Effector memory CD4-positive, alpha-beta T cell (primary cell): ENCODE data around the gene PGLYRP1.

Experiments
- DNase-seq, 3 donors: peaks; one replicate each; pipeline ENCODE4 v3.0.0-alpha.2; 2020
- H3K27ac ChIP-seq: 2 replicates; pipeline ENCODE4 v1.7.0; 2013; ENCODE audit warnings: mild to moderate bottlenecking, low read length, moderate library complexity; ENCODE audit not compliant: insufficient read depth, poor library complexity, severe bottlenecking
- H3K27me3 ChIP-seq: replicated peaks from 2 replicates; pipeline ENCODE4 v1.7.0; 2013; ENCODE audit warnings: mild to moderate bottlenecking, low read length; ENCODE audit not compliant: insufficient read depth, control insufficient read depth, poor library complexity, severe bottlenecking
- H3K36me3 ChIP-seq: 2 replicates; pipeline ENCODE4 v1.7.0; 2013; ENCODE audit warnings: mild to moderate bottlenecking, low read length, moderate library complexity; ENCODE audit not compliant: control insufficient read depth, insufficient read depth
- H3K4me1 ChIP-seq: 2 replicates; pipeline ENCODE4 v1.7.0; 2013; ENCODE audit warnings: low read length, mild to moderate bottlenecking; ENCODE audit not compliant: control insufficient read depth, insufficient read depth, poor library complexity, severe bottlenecking
- H3K4me3 ChIP-seq: 2 replicates; pipeline ENCODE4 v1.7.0; 2013; ENCODE audit warnings: low read length, low read depth, mild to moderate bottlenecking; ENCODE audit not compliant: insufficient read depth, poor library complexity, severe bottlenecking
- H3K9me3 ChIP-seq: 2 replicates; pipeline ENCODE4 v1.7.0; 2013; ENCODE audit warnings: mild to moderate bottlenecking, low read length, moderate library complexity; ENCODE audit not compliant: control insufficient read depth

Gene PGLYRP1

GRCh38 chr19:46033401-46033800 is 10.5 kb upstream of the PGLYRP1 start:
- DNase-seq, result no peak
- Histone ChIP-seq H3K4me3 (no peak overlapping the region), H3K9me3 (no peaks in the 10 kb centered on the region), H3K27me3 (peaks cover 4% of the 10 kb centered on the region), H3K36me3 (no peaks in the 10 kb centered on the region), H3K4me1 (peaks cover 5% of the 10 kb centered on the region), H3K27ac (no peak overlapping the region)

DNA sequence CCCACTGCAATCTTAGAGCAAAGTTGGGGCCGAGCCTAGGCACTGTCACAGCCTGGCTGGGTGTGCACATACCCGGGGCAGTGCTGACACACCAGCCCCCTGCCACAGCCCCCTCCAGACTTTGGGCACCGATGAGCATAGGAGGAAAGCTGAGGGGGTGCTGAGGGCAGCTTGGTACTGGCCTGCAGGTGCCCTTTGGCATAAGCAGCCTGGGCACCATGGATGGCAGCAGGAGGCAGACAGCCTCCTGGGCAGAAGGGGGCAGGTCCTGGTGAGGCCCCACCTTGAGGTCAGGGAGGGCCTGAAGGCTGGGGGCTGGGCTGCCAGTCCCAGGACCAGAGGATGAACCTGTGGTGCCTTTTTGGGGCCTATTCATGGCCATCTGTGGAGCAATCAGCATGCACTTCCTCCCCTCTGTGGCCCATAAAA is 9.8 kb upstream of the PGLYRP1 start:
- H3K4me1 ChIP-seq, result peaks cover 5% of the 10 kb centered on the region
- peaks cover 4% of the 10 kb centered on the region for H3K27me3 ChIP-seq

GRCh38 chr19:46031781-46032596 is 9.1 kb upstream of the PGLYRP1 start:
- Histone ChIP-seq H3K4me1 (peaks cover 5% of the 10 kb centered on the region), H3K27me3 (peaks cover 4% of the 10 kb centered on the region), H3K9me3 (no peaks in the 10 kb centered on the region), H3K36me3 (no peaks in the 10 kb centered on the region), H3K4me3 (no peak overlapping the region), H3K27ac (no peak overlapping the region)
- no peak for DNase-seq

More for the DNA sequence above, 9.8 kb upstream of the PGLYRP1 start:
- H3K27ac ChIP-seq, result no peak overlapping the region
- H3K36me3 ChIP-seq, result no peaks in the 10 kb centered on the region
- no peak overlapping the region for H3K4me3 ChIP-seq
- no peak for DNase-seq
- no peaks in the 10 kb centered on the region for H3K9me3 ChIP-seq

DNA sequence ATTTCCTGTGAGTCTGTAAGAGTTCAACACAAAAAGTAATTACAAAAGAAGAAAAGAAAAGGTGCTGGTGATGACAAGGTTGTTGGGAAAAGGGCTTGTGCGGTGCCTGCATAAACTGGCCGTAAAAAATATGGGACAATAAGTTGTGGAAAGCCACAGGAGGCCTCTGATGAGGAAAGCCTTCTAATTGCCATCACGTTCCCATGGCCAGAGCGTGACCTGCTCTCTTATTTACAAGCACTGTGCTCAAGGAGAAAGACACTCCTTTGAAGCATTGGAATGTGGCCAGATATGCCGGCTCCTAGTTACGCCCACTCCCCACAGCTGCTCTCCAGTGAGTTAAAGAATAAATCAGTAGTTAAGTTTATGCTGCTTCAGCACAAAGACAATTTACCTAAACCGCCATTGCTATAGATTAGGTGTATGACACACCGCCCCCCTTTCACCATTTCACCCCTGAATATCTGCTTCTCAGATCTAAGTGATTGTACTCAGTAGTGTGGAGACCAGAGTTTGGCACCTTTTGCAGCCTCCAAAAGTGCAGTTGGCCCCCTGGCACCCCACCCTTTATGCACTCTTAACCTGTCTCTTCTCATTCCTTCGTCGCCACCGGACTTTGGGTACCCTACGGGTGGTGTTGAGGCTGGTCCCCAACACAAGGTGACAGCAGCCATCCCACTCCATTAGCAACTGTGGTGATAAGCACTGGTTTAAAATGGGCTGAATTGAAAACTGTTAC is 8.1 kb upstream of the PGLYRP1 start:
- no peaks in the 10 kb centered on the region for H3K36me3 ChIP-seq
- DNase-seq, result no peak
- H3K9me3 ChIP-seq, result no peaks in the 10 kb centered on the region
- no peak overlapping the region for H3K27ac ChIP-seq
- peaks cover 7% of the 10 kb centered on the region for H3K4me1 ChIP-seq
- H3K4me3 ChIP-seq, result no peak overlapping the region
- no peaks in the 10 kb centered on the region for H3K27me3 ChIP-seq

- no peak overlapping the region for H3K27ac ChIP-seq
- no peak for DNase-seq
- H3K36me3 ChIP-seq, result no peaks in the 10 kb centered on the region
- peaks cover 8% of the 10 kb centered on the region for H3K4me1 ChIP-seq
- H3K27me3 ChIP-seq, result peaks cover 8% of the 10 kb centered on the region
- H3K9me3 ChIP-seq, result no peaks in the 10 kb centered on the region
- no peak overlapping the region for H3K4me3 ChIP-seq
These were observed 3.0 kb upstream of the PGLYRP1 start for GRCh38 chr19:46025835-46026234.

- Histone ChIP-seq H3K4me1 (peaks cover 3% of the 10 kb centered on the region), H3K4me3 (no peak overlapping the region), H3K27me3 (peaks cover 8% of the 10 kb centered on the region), H3K9me3 (no peaks in the 10 kb centered on the region), H3K36me3 (no peaks in the 10 kb centered on the region), H3K27ac (no peak overlapping the region)
- no peak for DNase-seq
These were observed 492 bp upstream of the PGLYRP1 start for GRCh38 chr19:46023311-46023779.

DNA sequence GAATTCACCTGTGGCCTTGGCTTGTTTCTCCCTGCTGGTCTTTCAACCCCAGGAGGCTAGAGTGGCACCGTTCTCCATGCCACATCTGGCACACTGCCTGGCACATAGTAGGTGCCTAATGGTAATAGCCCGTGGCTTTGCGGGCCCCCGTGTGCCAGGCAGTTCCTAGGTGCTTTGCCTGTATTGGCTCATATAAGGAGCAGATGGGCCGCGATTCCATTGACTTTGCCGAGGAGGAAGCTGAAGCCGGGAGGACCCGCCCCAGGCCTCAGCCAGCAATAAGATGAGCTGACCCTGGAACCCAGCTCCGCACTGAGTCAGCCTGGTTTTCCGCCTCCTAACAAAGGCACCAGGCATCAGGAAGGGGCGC is 807 bp downstream of the PGLYRP1 start:
- Histone ChIP-seq H3K9me3 (no peaks in the 10 kb centered on the region), H3K4me1 (peaks cover 4% of the 10 kb centered on the region), H3K36me3 (no peaks in the 10 kb centered on the region), H3K4me3 (no peak overlapping the region), H3K27me3 (peaks cover 8% of the 10 kb centered on the region), H3K27ac (no peak overlapping the region)
- no peak for DNase-seq

DNA sequence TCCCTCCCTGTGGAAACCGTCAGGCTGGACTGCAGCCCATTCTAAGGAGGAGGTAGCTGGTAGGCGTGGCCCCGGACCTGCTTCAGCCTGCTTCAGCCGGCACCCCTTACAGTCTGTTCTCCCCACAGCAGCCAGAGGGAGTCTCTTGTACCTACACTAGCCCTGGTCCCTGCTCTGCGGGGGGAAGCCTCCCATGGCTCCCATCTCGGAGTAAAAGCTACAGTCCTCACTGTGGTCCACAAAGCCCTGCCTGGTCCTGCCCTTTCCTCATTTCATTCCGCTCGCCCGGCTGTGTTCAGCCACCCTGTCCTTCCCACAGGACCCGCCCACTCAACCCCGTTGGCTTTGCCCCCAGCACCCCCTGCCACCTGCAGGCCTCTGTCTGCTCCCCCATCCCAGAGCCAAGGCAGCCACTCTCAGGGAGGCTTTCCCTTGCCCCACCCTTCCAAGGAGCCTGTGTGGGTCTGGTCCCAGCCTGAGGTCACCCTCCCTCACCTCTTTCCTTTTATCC is 1.3 kb downstream of the PGLYRP1 start:
- no peak overlapping the region for H3K4me3 ChIP-seq
- H3K36me3 ChIP-seq, result no peaks in the 10 kb centered on the region
- H3K27ac ChIP-seq, result no peak overlapping the region
- peaks cover 8% of the 10 kb centered on the region for H3K27me3 ChIP-seq
- peaks cover 6% of the 10 kb centered on the region for H3K4me1 ChIP-seq
- no peaks in the 10 kb centered on the region for H3K9me3 ChIP-seq
- DNase-seq, result no peak

DNA sequence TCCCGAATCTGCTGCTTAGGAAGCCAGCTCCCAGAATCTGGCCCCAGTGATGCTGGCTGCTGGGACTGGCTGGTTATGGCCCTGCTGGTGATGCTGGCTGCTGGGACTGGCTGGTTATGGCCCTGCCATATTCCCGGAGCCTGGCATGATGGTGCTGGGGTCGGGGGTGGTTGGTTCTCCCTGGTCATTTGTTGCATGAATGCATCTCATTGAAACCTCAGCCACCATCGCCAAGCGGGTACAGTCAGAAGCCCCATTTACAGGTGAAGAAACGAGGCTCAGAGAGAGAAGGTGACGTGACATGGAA is 2.1 kb downstream of the PGLYRP1 start:
- H3K36me3 ChIP-seq, result no peaks in the 10 kb centered on the region
- H3K9me3 ChIP-seq, result no peaks in the 10 kb centered on the region
- no peak overlapping the region for H3K27ac ChIP-seq
- H3K4me1 ChIP-seq, result peaks cover 4% of the 10 kb centered on the region
- H3K4me3 ChIP-seq, result no peak overlapping the region
- peaks cover 8% of the 10 kb centered on the region for H3K27me3 ChIP-seq
- no peak for DNase-seq

GRCh38 chr19:46019270-46019669 is 3.6 kb downstream of the PGLYRP1 start:
- Histone ChIP-seq H3K9me3 (no peaks in the 10 kb centered on the region), H3K27me3 (peaks cover 8% of the 10 kb centered on the region), H3K36me3 (no peaks in the 10 kb centered on the region), H3K27ac (no peak overlapping the region), H3K4me1 (peaks cover 11% of the 10 kb centered on the region), H3K4me3 (no peak overlapping the region)
- no peak for DNase-seq
